Mucosa of descending colon (tissue), 3 donors: ENCODE measurements around the gene FAM163B. TPM values are rescaled to one million over a fixed set of nuclear protein-coding genes. Genes with fewer than 3 reads are reported as not detected.
A peak's percentile ranks its signal among the peaks of the same experiment; 100 is the strongest.

Experiments
- ATAC-seq: fragments of 200-7000 bp; cut with Tn5 transposase; one replicate; pipeline ENCODE4 v1.9.1; 2020; ENCODE audit warnings: mild to moderate bottlenecking, moderate library complexity
- DNase-seq, 3 donors: peaks; one replicate each; pipeline ENCODE4 v3.0.0-alpha.2; 2020
- H3K36me3 ChIP-seq: fragments of 200-600 bp; one replicate; pipeline ENCODE4 v1.8.0; 2021; ENCODE audit warnings: low read depth, mild to moderate bottlenecking
- H3K4me1 ChIP-seq: fragments of 200-600 bp; one replicate; pipeline ENCODE4 v1.8.0; 2021; ENCODE audit warnings: low read depth, mild to moderate bottlenecking
- H3K4me3 ChIP-seq: fragments of 200-600 bp; one replicate; pipeline ENCODE4 v1.8.0; 2021; ENCODE audit warnings: mild to moderate bottlenecking
- H3K9me3 ChIP-seq: fragments of 200-600 bp; one replicate; pipeline ENCODE4 v1.8.0; 2021; ENCODE audit warnings: mild to moderate bottlenecking
- CTCF ChIP-seq: fragments of 200-600 bp; IDR thresholded peaks from one replicate; pipeline ENCODE4 v1.8.0; 2022; ENCODE audit warnings: antibody characterized with exemption, mild to moderate bottlenecking
- intact Hi-C, 2 donors: fragments of 100-400 bp; cut with DNase I in 1 of 2; cut with micrococcal nuclease in 1 of 2; formaldehyde crosslinking; loops; one replicate each; pipeline versions ENCODE4 v1.11.0 to v1.11.1; 2022; cut with DNase I, micrococcal nuclease
- total RNA-seq, 3 donors: library from RNA; stranded (reverse); fragmentation: NEBNext Ultra II Directional in 2 of 3; extraction: Animal tissue kit (Norgen Biotek cat#: 25700) in 2 of 3; gene quantifications; one replicate each; pipeline versions ENCODE4 v1.2.1 to v1.2.4, GENCODE V29; 2021 to 2023
- donor health status: DM: no; HTN: no; CAD: no; lungs with moderate emphysema.
- donor health status: DM: no; HTN: no; CAD: no.
- donor health status: DM: no; HTN: yes; CAD: no.

Gene FAM163B
- total RNA-seq, 3 donors from 2014 or later = 2.0 to 3.9 (median 3.8) TPM

GRCh38 chr9:133546287-133546680 lies 62.9 kb downstream of the FAM163B start:
- TF ChIP-seq CTCF = no peak
- Histone ChIP-seq H3K4me1 (no peaks in the 10 kb centered on the region), H3K4me3 (no peak overlapping the region), H3K9me3 (no peaks in the 10 kb centered on the region), H3K36me3 (no peaks in the 10 kb centered on the region)
- no peak for ATAC-seq
- intact Hi-C loops = no loop called here
- no peak for DNase-seq

- no peaks in the 10 kb centered on the region for H3K36me3 ChIP-seq
- no peaks in the 10 kb centered on the region for H3K4me1 ChIP-seq
- DNase-seq (no peak), ATAC-seq (no peak)
- no peak overlapping the region for H3K4me3 ChIP-seq
- TF ChIP-seq CTCF = no peak
- H3K9me3 ChIP-seq = no peaks in the 10 kb centered on the region
- intact Hi-C loops = no loop called here
These were observed 63.5 kb downstream of the FAM163B start for GRCh38 chr9:133545494-133546286.

- no peak for DNase-seq
- Histone ChIP-seq H3K9me3 (no peaks in the 10 kb centered on the region), H3K4me3 (no peak overlapping the region), H3K4me1 (peaks cover 4% of the 10 kb centered on the region), H3K36me3 (no peaks in the 10 kb centered on the region)
- intact Hi-C loops = no loop called here
- no peak for ATAC-seq
- TF ChIP-seq CTCF = no peak
These were observed 65.3 kb downstream of the FAM163B start for GRCh38 chr9:133543772-133544467.

GRCh38 chr9:133542002-133542401 lies 67.2 kb downstream of the FAM163B start:
- intact Hi-C loops = no loop called here
- TF ChIP-seq CTCF = no peak
- Histone ChIP-seq H3K36me3 (no peaks in the 10 kb centered on the region), H3K4me1 (peaks cover 4% of the 10 kb centered on the region), H3K4me3 (no peak overlapping the region), H3K9me3 (no peaks in the 10 kb centered on the region)
- peak; percentile 46 for ATAC-seq
- no peak for DNase-seq

- ATAC-seq (no peak), DNase-seq (no peak)
- no peaks in the 10 kb centered on the region for H3K9me3 ChIP-seq
- H3K36me3 ChIP-seq = no peaks in the 10 kb centered on the region
- TF ChIP-seq CTCF = no peak
- peaks cover 4% of the 10 kb centered on the region for H3K4me1 ChIP-seq
- no peak overlapping the region for H3K4me3 ChIP-seq
- intact Hi-C loops = no loop called here
These were observed 68.5 kb downstream of the FAM163B start for GRCh38 chr9:133540698-133541025.
